Keratinocyte (primary cell): Measurements from ENCODE around the gene JAM3.

Experiments
- EZH2 ChIP-seq: IDR thresholded peaks from one replicate; pipeline ENCODE4 v1.6.1; 2012; ENCODE audit warnings: inconsistent platforms, mild to moderate bottlenecking, low read length, moderate library complexity
- TF ChIP-seq, protein P1 (sequence below), 3 experiments: IDR thresholded peaks in 1 of 3; conservative IDR thresholded peaks in 1 of 3; optimal IDR thresholded peaks in 1 of 3; 2 replicates in 2 of 3; 3 replicates in 1 of 3; pipeline versions ENCODE3 to v1.5.1; 2011; ENCODE audit warnings: low read length in 3 of 3, mild to moderate bottlenecking in 3 of 3, moderate library complexity in 2 of 3, control low read depth in 1 of 3, inconsistent platforms in 1 of 3; ENCODE audit not compliant: insufficient read depth in 2 of 3; ENCODE audit errors: extremely low read depth in 1 of 3

GRCh38 chr11:134074346-134074745, 5.5 kb downstream of the JAM3 start:
- no peak for TF ChIP-seq EZH2
- TF ChIP-seq, protein P1, sequence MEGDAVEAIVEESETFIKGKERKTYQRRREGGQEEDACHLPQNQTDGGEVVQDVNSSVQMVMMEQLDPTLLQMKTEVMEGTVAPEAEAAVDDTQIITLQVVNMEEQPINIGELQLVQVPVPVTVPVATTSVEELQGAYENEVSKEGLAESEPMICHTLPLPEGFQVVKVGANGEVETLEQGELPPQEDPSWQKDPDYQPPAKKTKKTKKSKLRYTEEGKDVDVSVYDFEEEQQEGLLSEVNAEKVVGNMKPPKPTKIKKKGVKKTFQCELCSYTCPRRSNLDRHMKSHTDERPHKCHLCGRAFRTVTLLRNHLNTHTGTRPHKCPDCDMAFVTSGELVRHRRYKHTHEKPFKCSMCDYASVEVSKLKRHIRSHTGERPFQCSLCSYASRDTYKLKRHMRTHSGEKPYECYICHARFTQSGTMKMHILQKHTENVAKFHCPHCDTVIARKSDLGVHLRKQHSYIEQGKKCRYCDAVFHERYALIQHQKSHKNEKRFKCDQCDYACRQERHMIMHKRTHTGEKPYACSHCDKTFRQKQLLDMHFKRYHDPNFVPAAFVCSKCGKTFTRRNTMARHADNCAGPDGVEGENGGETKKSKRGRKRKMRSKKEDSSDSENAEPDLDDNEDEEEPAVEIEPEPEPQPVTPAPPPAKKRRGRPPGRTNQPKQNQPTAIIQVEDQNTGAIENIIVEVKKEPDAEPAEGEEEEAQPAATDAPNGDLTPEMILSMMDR (optimal IDR thresholded peaks at IDR 0.05 in 1 of 3, IDR thresholded peaks at IDR 0.05 in 1 of 3, conservative IDR thresholded peaks at IDR 0.05 in 1 of 3; ENCODE audit: extremely low read depth in 1 of 3, insufficient read depth in 2 of 3, low read length in 3 of 3) = no peak
